Ovary (tissue), 3 donors: ENCODE measurements around the gene STAT5B.

Experiments used
- CTCF ChIP-seq, 3 donors: fragments of 450-650 bp in 2 of 3; fragments of 200-600 bp in 1 of 3; IDR thresholded peaks; one replicate each; pipeline versions ENCODE4 v1.5.1 to v1.8.0; 2016 to 2022; ENCODE audit warnings: antibody characterized with exemption in 3 of 3, mild to moderate bottlenecking in 1 of 3
- EP300 ChIP-seq: sonication (generic); formaldehyde crosslinking; IDR thresholded peaks from one replicate; pipeline ENCODE4 v1.6.1; 2017; ENCODE audit warnings: antibody characterized with exemption
- POLR2A ChIP-seq: fragments of 450-650 bp; IDR thresholded peaks from one replicate; pipeline ENCODE4 v1.6.1; 2017; ENCODE audit warnings: antibody characterized with exemption, mild to moderate bottlenecking, moderate library complexity
- donor health status: DM: no; HTN: no; CAD: no.

- no peak for TF ChIP-seq CTCF (IDR thresholded peaks at IDR 0.05)
- no peak for TF ChIP-seq EP300
- TF ChIP-seq POLR2A = no peak
These were observed 19.8 kb upstream of the STAT5B start for GRCh38 chr17:42296012-42296411.
